SK-N-SH treated with all-trans-retinoic acid at 6 μM for 48 hours (cell line): ENCODE data around the gene ZNF346.

Source experiments
- ATAC-seq: fragments of 200-7000 bp; cut with Tn5 transposase; 3 replicates; pipeline ENCODE4 v1.9.1; 2020; ENCODE audit warnings: mild to moderate bottlenecking, moderate library complexity
- ARNTL ChIP-seq: fragments of 450-650 bp; formaldehyde crosslinking; IDR thresholded peaks from 2 replicates; pipeline ENCODE4 v1.5.0; 2020; ENCODE audit warnings: low read depth, mild to moderate bottlenecking, moderate library complexity, borderline replicate concordance
- BACH2 ChIP-seq: fragments of 250-450 bp; sonication (Bioruptor Pico); IDR thresholded peaks from 2 replicates; pipeline ENCODE4 v1.9.0; 2021; ENCODE audit warnings: mild to moderate bottlenecking, borderline replicate concordance
- CREB5 ChIP-seq: fragments of 250-450 bp; sonication (Bioruptor Pico); IDR thresholded peaks from 2 replicates; pipeline ENCODE4 v1.5.1; 2020; ENCODE audit warnings: low read depth, mild to moderate bottlenecking, moderate library complexity
- CSDC2 ChIP-seq: fragments of 250-450 bp; sonication (Bioruptor Pico); IDR thresholded peaks from 2 replicates; pipeline ENCODE4 v1.5.0; 2020; ENCODE audit warnings: mild to moderate bottlenecking, moderate library complexity
- CSRNP3 ChIP-seq: fragments of 250-450 bp; sonication (Bioruptor Pico); IDR thresholded peaks from 2 replicates; pipeline ENCODE4 v1.5.1; 2021; ENCODE audit warnings: mild to moderate bottlenecking, moderate library complexity
- ESRRG ChIP-seq: fragments of 250-450 bp; sonication (Bioruptor Pico); IDR thresholded peaks from 2 replicates; pipeline ENCODE4 v1.6.1; 2021; ENCODE audit warnings: mild to moderate bottlenecking
- GLIS3 ChIP-seq: fragments of 250-450 bp; sonication (Bioruptor Pico); IDR thresholded peaks from 2 replicates; pipeline ENCODE4 v1.5.0; 2020; ENCODE audit warnings: mild to moderate bottlenecking, moderate library complexity
- ISL1 ChIP-seq: fragments of 250-450 bp; sonication (Bioruptor Pico); IDR thresholded peaks from 2 replicates; pipeline ENCODE4 v2.1.2; 2022; ENCODE audit warnings: mild to moderate bottlenecking, moderate library complexity
- OSR1 ChIP-seq: fragments of 250-450 bp; sonication (Bioruptor Pico); IDR thresholded peaks from 2 replicates; pipeline ENCODE4 v1.8.0; 2022; ENCODE audit warnings: moderate library complexity, mild to moderate bottlenecking, inconsistent platforms
- PATZ1 ChIP-seq: fragments of 250-450 bp; sonication (Bioruptor Pico); IDR thresholded peaks from 2 replicates; pipeline ENCODE4 v1.8.0; 2020; ENCODE audit warnings: mild to moderate bottlenecking, moderate library complexity, borderline replicate concordance
- POU6F1 ChIP-seq: fragments of 250-450 bp; sonication (Bioruptor Pico); IDR thresholded peaks from 2 replicates; pipeline ENCODE4 v1.8.0; 2021; ENCODE audit warnings: low read depth, mild to moderate bottlenecking, moderate library complexity, borderline replicate concordance
- PPARA ChIP-seq: fragments of 250-450 bp; sonication (Bioruptor Pico); IDR thresholded peaks from 2 replicates; pipeline ENCODE4 v1.5.0; 2020; ENCODE audit warnings: mild to moderate bottlenecking, borderline replicate concordance
- RARB ChIP-seq: fragments of 250-450 bp; sonication (Bioruptor Pico); IDR thresholded peaks from 2 replicates; pipeline ENCODE4 v1.8.0; 2021; ENCODE audit warnings: mild to moderate bottlenecking, moderate library complexity
- SNAI2 ChIP-seq: fragments of 250-450 bp; sonication (Bioruptor Pico); IDR thresholded peaks from 2 replicates; pipeline ENCODE4 v1.5.0; 2020; ENCODE audit warnings: mild to moderate bottlenecking, moderate library complexity
- TCF4 ChIP-seq: fragments of 250-450 bp; sonication (Bioruptor Pico); IDR thresholded peaks from 2 replicates; pipeline ENCODE4 v1.8.0; 2021; ENCODE audit warnings: mild to moderate bottlenecking, moderate library complexity, borderline replicate concordance
- TOX ChIP-seq: fragments of 250-450 bp; sonication (Bioruptor Pico); IDR thresholded peaks from 2 replicates; pipeline ENCODE4 v1.8.0; 2021; ENCODE audit warnings: mild to moderate bottlenecking, moderate library complexity, borderline replicate concordance
- TSHZ2 ChIP-seq: fragments of 250-450 bp; sonication (Bioruptor Pico); IDR thresholded peaks from 2 replicates; pipeline ENCODE4 v1.5.0; 2020; ENCODE audit warnings: mild to moderate bottlenecking, moderate library complexity
- ZC3H10 ChIP-seq: fragments of 250-450 bp; sonication (Bioruptor Pico); IDR thresholded peaks from 2 replicates; pipeline ENCODE4 v1.5.1; 2021; ENCODE audit warnings: mild to moderate bottlenecking, moderate library complexity
- ZFP3 ChIP-seq: fragments of 250-450 bp; sonication (Bioruptor Pico); IDR thresholded peaks from 2 replicates; pipeline ENCODE4 v1.5.0; 2020; ENCODE audit warnings: mild to moderate bottlenecking, moderate library complexity
- ZFP30 ChIP-seq: fragments of 450-650 bp; formaldehyde crosslinking; IDR thresholded peaks from 2 replicates; pipeline ENCODE4 v1.5.0; 2022; ENCODE audit warnings: mild to moderate bottlenecking, moderate library complexity
- ZNF565 ChIP-seq: fragments of 450-650 bp; formaldehyde crosslinking; conservative IDR thresholded peaks from 2 replicates; pipeline ENCODE4 v1.5.0; 2020; ENCODE audit warnings: low read depth, mild to moderate bottlenecking, moderate library complexity
- ZNF70 ChIP-seq: fragments of 450-650 bp; formaldehyde crosslinking; IDR thresholded peaks from 2 replicates; pipeline ENCODE4 v1.5.0; 2020; ENCODE audit warnings: mild to moderate bottlenecking, moderate library complexity
- ZNF8 ChIP-seq: fragments of 450-650 bp; formaldehyde crosslinking; IDR thresholded peaks from 2 replicates; pipeline ENCODE4 v1.5.0; 2020; ENCODE audit warnings: mild to moderate bottlenecking, moderate library complexity

Gene ZNF346

GRCh38 chr5:177123789-177124485, 101.4 kb downstream of the ZNF346 start:
- ATAC-seq: no peak
- no peak for TF ChIP-seq CSRNP3 (CRISPR knock-in tag)
- TF ChIP-seq ZNF70 (CRISPR knock-in tag): no peak
- TF ChIP-seq ZNF565 (CRISPR knock-in tag): no peak
- TF ChIP-seq ESRRG: no peak
- no peak for TF ChIP-seq PATZ1 (CRISPR knock-in tag)
- no peak for TF ChIP-seq GLIS3
- TF ChIP-seq ISL1 (CRISPR knock-in tag): no peak
- TF ChIP-seq ZNF8 (CRISPR knock-in tag): no peak
- TF ChIP-seq RARB (CRISPR knock-in tag): no peak
- TF ChIP-seq SNAI2 (CRISPR knock-in tag): no peak
- TF ChIP-seq TCF4 (CRISPR knock-in tag): no peak
- TF ChIP-seq ZFP3: no peak
- TF ChIP-seq PPARA: no peak
- no peak for TF ChIP-seq ARNTL (CRISPR knock-in tag)
- TF ChIP-seq TSHZ2: no peak
- no peak for TF ChIP-seq TOX (CRISPR knock-in tag)
- TF ChIP-seq BACH2 (CRISPR knock-in tag): no peak
- TF ChIP-seq POU6F1 (CRISPR knock-in tag): no peak
- TF ChIP-seq CREB5 (CRISPR knock-in tag): no peak

- no peak for ATAC-seq
- no peak for TF ChIP-seq CREB5 (CRISPR knock-in tag)
- no peak for TF ChIP-seq TOX (CRISPR knock-in tag)
- no peak for TF ChIP-seq ZC3H10
- TF ChIP-seq ZNF70 (CRISPR knock-in tag): no peak
- TF ChIP-seq RARB (CRISPR knock-in tag): no peak
- no peak for TF ChIP-seq CSDC2 (CRISPR knock-in tag)
- no peak for TF ChIP-seq OSR1 (CRISPR knock-in tag)
- TF ChIP-seq ZFP30: no peak
Observed at GRCh38 chr5:177124486-177124991, 102.0 kb downstream of the ZNF346 start.
